Caco-2 (cell line): ENCODE results near the gene FIZ1. TPM values are rescaled to one million over a fixed set of nuclear protein-coding genes. Genes with fewer than 3 reads are reported as not detected.
A peak's percentile ranks its signal among the peaks of the same experiment; 100 is the strongest.

Experiments
- BruUV-seq: library from RNA; stranded (reverse); fragments of 400-500 nt; replicated peaks from 2 replicates; lab custom pipeline; 2021; lab: Mats Ljungman, UMichigan
- CTCF ChIA-PET: fragments of 300-600 bp; sonication (Branson Sonifier 250); formaldehyde crosslinking; loops from one replicate; lab custom pipeline; 2022; ENCODE audit warnings: antibody characterized with exemption; lab: Charles Lee
- POLR2A ChIA-PET: fragments of 300-600 bp; sonication (Branson Sonifier 250); formaldehyde crosslinking; loops from one replicate; lab custom pipeline; 2022; ENCODE audit warnings: antibody characterized with exemption; lab: Charles Lee
- DNase-seq, 2 experiments: peaks; one replicate each; pipeline versions ENCODE4 v3.0.0 to v3.0.0-alpha.2; 2020 to 2022
- H3K27me3 ChIP-seq: replicated peaks from 2 replicates; pipeline ENCODE4 v1.6.0; 2011; ENCODE audit warnings: low read length; ENCODE audit not compliant: control insufficient read depth, insufficient read depth
- H3K36me3 ChIP-seq: 2 replicates; pipeline ENCODE4 v1.5.1; 2011; ENCODE audit warnings: low read length; ENCODE audit not compliant: control insufficient read depth, insufficient read depth
- H3K4me1 ChIP-seq: fragments of 250-450 bp; sonication (Bioruptor Pico); 2 replicates; pipeline ENCODE4 v1.5.1; 2020; ENCODE audit warnings: mild to moderate bottlenecking
- H3K4me3 ChIP-seq: 2 replicates; pipeline ENCODE4 v1.5.1; 2011; ENCODE audit warnings: low read depth, mild to moderate bottlenecking, control low read depth, low read length
- H3K9me3 ChIP-seq: fragments of 250-450 bp; sonication (Bioruptor Pico); 2 replicates; pipeline ENCODE4 v1.5.1; 2020; ENCODE audit warnings: mild to moderate bottlenecking, moderate library complexity
- H3K27ac Mint-ChIP-seq: one replicate; pipeline ENCODE4 v1.8.0; 2022; ENCODE audit warnings: mixed read lengths; ENCODE audit not compliant: unreplicated experiment
- H3K27me3 Mint-ChIP-seq: one replicate; pipeline ENCODE4 v1.8.0; 2022; ENCODE audit warnings: mixed read lengths; ENCODE audit not compliant: insufficient read depth, unreplicated experiment
- H3K36me3 Mint-ChIP-seq: one replicate; pipeline ENCODE4 v1.8.0; 2022; ENCODE audit warnings: mild to moderate bottlenecking, mixed read lengths; ENCODE audit not compliant: insufficient read depth, unreplicated experiment
- H3K4me1 Mint-ChIP-seq: one replicate; pipeline ENCODE4 v1.8.0; 2022; ENCODE audit warnings: low read depth, mixed read lengths; ENCODE audit not compliant: unreplicated experiment
- H3K4me3 Mint-ChIP-seq: one replicate; pipeline ENCODE4 v1.8.0; 2022; ENCODE audit warnings: mild to moderate bottlenecking, moderate library complexity, mixed read lengths; ENCODE audit not compliant: unreplicated experiment
- H3K9me3 Mint-ChIP-seq: one replicate; pipeline ENCODE4 v1.8.0; 2022; ENCODE audit warnings: mixed read lengths; ENCODE audit not compliant: unreplicated experiment
- intact Hi-C: fragments of 100-400 bp; cut with micrococcal nuclease; formaldehyde crosslinking; loops from one replicate; pipeline ENCODE4 v1.10.0; 2022; ENCODE audit not compliant: unreplicated experiment
- total RNA-seq: library from RNA; stranded (reverse); gene quantifications from 2 replicates; pipeline ENCODE4 v1.2.3, GENCODE V29; 2022
- TF ChIP-seq, protein P1 (sequence below), 2 experiments: fragments of 200-600 bp in 1 of 2; IDR thresholded peaks; 1 replicate in 1 of 2; 2 replicates in 1 of 2; pipeline versions ENCODE4 v1.5.1 to v1.8.0; 2011 to 2022; ENCODE audit warnings: antibody characterized with exemption in 1 of 2, control low read depth in 1 of 2, inconsistent platforms in 1 of 2, low read depth in 1 of 2, low read length in 1 of 2, mild to moderate bottlenecking in 1 of 2, moderate library complexity in 1 of 2; ENCODE audit not compliant: insufficient read depth in 1 of 2, severe bottlenecking in 1 of 2, unreplicated experiment in 1 of 2

FIZ1 gene
- total RNA-seq, 1 experiment from 2014 or later: 27.2 TPM

DNA sequence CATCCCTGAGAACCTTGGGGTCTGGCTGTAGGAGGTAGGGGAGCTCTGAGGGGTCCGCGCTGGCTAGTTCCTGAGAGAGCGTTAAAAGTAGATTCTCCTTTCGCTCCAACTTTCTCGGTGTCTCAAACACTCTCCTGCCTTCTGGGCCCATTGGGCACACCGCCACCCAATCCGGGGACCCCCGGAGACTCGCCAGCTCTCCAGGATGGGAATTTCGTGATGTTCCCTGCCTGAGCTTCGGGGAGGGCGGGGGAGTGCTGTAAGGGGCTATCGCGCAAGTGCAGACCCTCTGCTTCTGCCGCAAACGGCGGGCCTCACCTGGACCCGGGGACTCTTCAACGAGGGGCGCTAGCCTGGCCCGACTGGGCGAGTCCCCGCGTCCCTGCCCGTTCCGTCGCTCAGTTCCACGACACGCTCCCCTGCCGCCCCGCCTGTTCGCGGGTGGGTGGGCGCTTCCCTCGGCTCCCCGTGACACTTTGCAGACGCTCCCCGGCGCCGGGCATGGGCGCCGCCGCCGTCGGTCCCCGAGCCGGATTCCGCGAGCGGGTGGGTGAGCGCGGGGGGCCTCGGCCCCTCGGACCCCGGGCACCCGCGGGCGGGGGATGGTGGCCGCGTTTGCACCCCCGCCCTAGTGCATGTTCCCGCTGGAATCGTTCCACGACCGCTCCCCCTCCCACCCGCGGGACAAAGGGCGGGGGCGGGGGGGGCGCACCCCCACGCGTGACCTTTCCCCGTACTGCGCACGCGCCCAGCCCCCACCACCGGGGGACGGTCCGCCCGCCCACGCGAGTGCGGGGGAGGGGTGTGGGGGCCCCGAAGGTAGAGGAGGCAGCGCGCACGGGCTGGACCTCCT is 48.6 kb upstream of the FIZ1 start, which contains the start of gene CCDC106:
Gene CCDC106, plus strand, starts transcription at position 481 of the 853 bp plus-strand sequence. CDS start 835 bp downstream, outside the sequence.
- Histone ChIP-seq H3K36me3 (no peaks in the 10 kb centered on the region), H3K4me3 (peak within 1 kb of the TSS; percentile 93), H3K4me1 (peaks cover 3% of the 10 kb centered on the region; the same call in 1 of the 2 replicates), H3K27me3 (no peaks in the 10 kb centered on the region), H3K9me3 (no peaks in the 10 kb centered on the region)
- Mint-ChIP-seq H3K9me3 (no peaks in the 10 kb centered on the region), H3K4me3 (peak within 1 kb of the TSS; percentile 82), H3K27ac (peak within 1 kb of the TSS; percentile 78), H3K4me1 (peaks cover 16% of the 10 kb centered on the region), H3K36me3 (peaks cover 75% of the 10 kb centered on the region), H3K27me3 (no peaks in the 10 kb centered on the region)
- TF ChIP-seq, protein P1, sequence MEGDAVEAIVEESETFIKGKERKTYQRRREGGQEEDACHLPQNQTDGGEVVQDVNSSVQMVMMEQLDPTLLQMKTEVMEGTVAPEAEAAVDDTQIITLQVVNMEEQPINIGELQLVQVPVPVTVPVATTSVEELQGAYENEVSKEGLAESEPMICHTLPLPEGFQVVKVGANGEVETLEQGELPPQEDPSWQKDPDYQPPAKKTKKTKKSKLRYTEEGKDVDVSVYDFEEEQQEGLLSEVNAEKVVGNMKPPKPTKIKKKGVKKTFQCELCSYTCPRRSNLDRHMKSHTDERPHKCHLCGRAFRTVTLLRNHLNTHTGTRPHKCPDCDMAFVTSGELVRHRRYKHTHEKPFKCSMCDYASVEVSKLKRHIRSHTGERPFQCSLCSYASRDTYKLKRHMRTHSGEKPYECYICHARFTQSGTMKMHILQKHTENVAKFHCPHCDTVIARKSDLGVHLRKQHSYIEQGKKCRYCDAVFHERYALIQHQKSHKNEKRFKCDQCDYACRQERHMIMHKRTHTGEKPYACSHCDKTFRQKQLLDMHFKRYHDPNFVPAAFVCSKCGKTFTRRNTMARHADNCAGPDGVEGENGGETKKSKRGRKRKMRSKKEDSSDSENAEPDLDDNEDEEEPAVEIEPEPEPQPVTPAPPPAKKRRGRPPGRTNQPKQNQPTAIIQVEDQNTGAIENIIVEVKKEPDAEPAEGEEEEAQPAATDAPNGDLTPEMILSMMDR (IDR thresholded peaks at IDR 0.05; ENCODE audit: insufficient read depth in 1 of 2, low read depth in 1 of 2, low read length in 1 of 2, severe bottlenecking in 1 of 2, unreplicated experiment in 1 of 2): no peak
- intact Hi-C loops: no loop called here
- no TSS peak for BruUV-seq
- POLR2A ChIA-PET: interaction anchor here (0.6 to 0.7 kb wide), 2 partner anchors 20 to 24 kb away, joined by 3 read pairs; partner anchors contain the start of gene ZNF784
- CTCF ChIA-PET: interaction anchor here (0.6 to 0.9 kb wide), 2 partner anchors 15 to 1027 kb away, joined by 3 to 4 read pairs; no protein-coding TSS in a partner anchor
- DNase-seq: peak; percentile 77 to 78

DNA sequence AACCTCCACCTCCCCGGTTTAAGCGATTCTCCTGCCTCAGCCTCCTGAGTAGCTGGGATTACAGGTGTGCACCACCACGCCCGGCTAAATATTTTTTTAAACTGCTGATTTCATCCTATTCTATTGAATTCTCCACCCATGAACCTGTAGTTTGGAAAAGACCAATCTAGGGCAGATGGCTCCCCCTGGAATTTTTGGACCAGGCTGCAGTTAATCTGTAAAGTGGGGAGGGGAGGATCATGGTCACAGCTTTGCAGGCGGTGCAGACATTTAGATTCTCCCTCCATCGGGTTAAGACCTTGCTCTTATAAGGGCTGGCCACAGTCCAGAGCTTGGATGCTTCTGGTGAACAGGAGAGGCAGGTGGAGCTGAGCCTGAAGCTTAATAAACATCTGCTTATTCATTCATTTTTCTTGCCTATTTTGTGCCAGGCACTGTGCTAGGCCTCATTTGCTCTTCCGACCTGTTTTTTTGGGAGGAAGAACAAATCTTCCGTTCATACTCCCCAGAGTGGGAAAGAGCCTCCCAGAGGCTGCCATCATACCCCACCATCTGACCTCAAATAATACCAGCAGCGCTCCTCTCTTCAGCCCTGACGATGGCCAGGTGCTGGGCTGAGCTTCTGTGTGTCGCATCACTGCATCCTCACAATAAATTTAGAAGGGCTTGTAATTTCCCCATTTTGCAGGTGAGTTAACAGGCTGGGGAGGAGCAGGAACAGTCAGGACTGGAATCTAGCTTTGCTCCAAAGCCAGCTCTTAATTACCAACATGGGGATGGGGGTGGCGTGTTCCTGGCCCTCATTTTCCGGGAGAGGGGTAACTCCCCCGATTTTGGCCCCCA is 47.8 kb upstream of the FIZ1 start:
- no peak for DNase-seq
- Mint-ChIP-seq H3K27ac (peak overlapping the region; percentile 76), H3K4me3 (peak overlapping the region; percentile 82)

More for the DNA sequence above, 47.8 kb upstream of the FIZ1 start:
- Histone ChIP-seq H3K4me3 (peak overlapping the region; percentile 93), H3K4me1 (peaks cover 3% of the 10 kb centered on the region; the same call in 1 of the 2 replicates), H3K27me3 (no peaks in the 10 kb centered on the region), H3K9me3 (no peaks in the 10 kb centered on the region), H3K36me3 (no peaks in the 10 kb centered on the region)
- Mint-ChIP-seq H3K9me3 (no peaks in the 10 kb centered on the region), H3K4me1 (peaks cover 21% of the 10 kb centered on the region), H3K27me3 (no peaks in the 10 kb centered on the region), H3K36me3 (peaks cover 79% of the 10 kb centered on the region)
- no TSS peak for BruUV-seq
- intact Hi-C loops: no loop called here
- ChIA-PET CTCF (interaction anchor here (0.6 to 0.9 kb wide), 2 partner anchors 15 to 1028 kb away, joined by 3 to 4 read pairs; no protein-coding TSS in a partner anchor), POLR2A (interaction anchor here (0.6 to 0.7 kb wide), 3 partner anchors 21 to 23 kb away, joined by 3 read pairs; partner anchors contain the start of gene ZNF784)
- TF ChIP-seq, protein P1 (IDR thresholded peaks at IDR 0.05; ENCODE audit: insufficient read depth in 1 of 2, low read depth in 1 of 2, low read length in 1 of 2, severe bottlenecking in 1 of 2, unreplicated experiment in 1 of 2): no peak
